HepG2 (cell line): ENCODE data around the gene ZNF213. TPM values are rescaled to one million over a fixed set of nuclear protein-coding genes. Genes with fewer than 3 reads are reported as not detected.

Source experiments
- ARID2 ChIP-seq: sonication (generic); formaldehyde crosslinking; IDR thresholded peaks from 2 replicates; pipeline ENCODE4 v1.8.1; 2022; ENCODE audit warnings: mild to moderate bottlenecking, missing genetic modification reagents, borderline replicate concordance
- BORCS8-MEF2B ChIP-seq: sonication (generic); formaldehyde crosslinking; IDR thresholded peaks from 2 replicates; pipeline ENCODE4 v1.8.0; 2022; ENCODE audit warnings: mild to moderate bottlenecking, missing genetic modification reagents
- BRCA1 ChIP-seq: sonication (generic); formaldehyde crosslinking; IDR thresholded peaks from 2 replicates; pipeline ENCODE4 v1.4.0; 2020; ENCODE audit warnings: missing genetic modification reagents
- ELF3 ChIP-seq: IDR thresholded peaks from 2 replicates; pipeline ENCODE4 v1.6.1; 2016; ENCODE audit warnings: missing genetic modification reagents, missing compliant biosample characterization
- FOXO1 ChIP-seq: sonication (generic); formaldehyde crosslinking; IDR thresholded peaks from 2 replicates; pipeline ENCODE4 v1.4.0; 2020; ENCODE audit warnings: missing genetic modification reagents
- HNRNPLL ChIP-seq: fragments of 200-400 bp; formaldehyde crosslinking; IDR thresholded peaks from 2 replicates; pipeline ENCODE4 v1.6.1; 2017; ENCODE audit warnings: mild to moderate bottlenecking, low read depth, low read length; ENCODE audit not compliant: poor library complexity, severe bottlenecking
- KDM4B ChIP-seq: sonication (generic); formaldehyde crosslinking; IDR thresholded peaks from 2 replicates; pipeline ENCODE4 v1.4.0; 2020; ENCODE audit warnings: missing genetic modification reagents
- MIXL1 ChIP-seq: IDR thresholded peaks from 2 replicates; pipeline ENCODE4 v1.6.1; 2016
- MTA1 ChIP-seq: sonication (generic); formaldehyde crosslinking; IDR thresholded peaks from 2 replicates; pipeline ENCODE4 v1.4.0; 2020; ENCODE audit warnings: missing genetic modification reagents, mild to moderate bottlenecking, borderline replicate concordance
- NFKB2 ChIP-seq: sonication (generic); formaldehyde crosslinking; IDR thresholded peaks from 2 replicates; pipeline ENCODE4 v1.4.0; 2020; ENCODE audit warnings: missing genetic modification reagents, borderline replicate concordance
- SAFB2 ChIP-seq: sonication (generic); formaldehyde crosslinking; IDR thresholded peaks from 2 replicates; pipeline ENCODE4 v1.5.1; 2020; ENCODE audit warnings: missing genetic modification reagents, low read depth, mild to moderate bottlenecking, borderline replicate concordance
- SKI ChIP-seq: fragments of 450-650 bp; IDR thresholded peaks from one replicate; pipeline ENCODE4 v1.6.1; 2018; ENCODE audit warnings: mild to moderate bottlenecking; ENCODE audit not compliant: partially characterized antibody
- SUZ12 ChIP-seq: fragments of 150-350 bp; IDR thresholded peaks from 2 replicates; pipeline ENCODE4 v1.6.1; 2014; ENCODE audit warnings: low read depth, low read length
- TRIM22 ChIP-seq: fragments of 450-650 bp; IDR thresholded peaks from 2 replicates; pipeline ENCODE4 v1.6.1; 2017
- ZBTB38 ChIP-seq: sonication (generic); formaldehyde crosslinking; IDR thresholded peaks from 2 replicates; pipeline ENCODE4 v1.5.1; 2020; ENCODE audit warnings: mild to moderate bottlenecking, missing genetic modification reagents
- ZBTB43 ChIP-seq: sonication (generic); formaldehyde crosslinking; conservative IDR thresholded peaks from 2 replicates; pipeline ENCODE4 v1.4.0; 2020; ENCODE audit warnings: missing genetic modification reagents
- ZNF282 ChIP-seq: fragments of 450-650 bp; IDR thresholded peaks from 2 replicates; pipeline ENCODE4 v1.6.1; 2018; ENCODE audit not compliant: partially characterized antibody
- ZNF362 ChIP-seq: sonication (generic); formaldehyde crosslinking; IDR thresholded peaks from 2 replicates; pipeline ENCODE4 v1.4.0; 2020; ENCODE audit warnings: missing genetic modification reagents, mild to moderate bottlenecking, borderline replicate concordance
- ZNF713 ChIP-seq: sonication (generic); formaldehyde crosslinking; IDR thresholded peaks from 2 replicates; pipeline ENCODE4 v1.4.0; 2020; ENCODE audit warnings: mild to moderate bottlenecking, missing genetic modification reagents
- ZNF773 ChIP-seq: sonication (generic); formaldehyde crosslinking; IDR thresholded peaks from 2 replicates; pipeline ENCODE4 v1.4.0; 2020; ENCODE audit warnings: missing genetic modification reagents, borderline replicate concordance
- ZNF784 ChIP-seq: sonication (generic); formaldehyde crosslinking; IDR thresholded peaks from 2 replicates; pipeline ENCODE4 v1.5.1; 2020; ENCODE audit warnings: missing genetic modification reagents, mild to moderate bottlenecking, borderline replicate concordance
- ZNF83 ChIP-seq: sonication (generic); formaldehyde crosslinking; IDR thresholded peaks from 2 replicates; pipeline ENCODE4 v1.4.0; 2020; ENCODE audit warnings: missing genetic modification reagents, mild to moderate bottlenecking, borderline replicate concordance
- ZNF841 ChIP-seq: sonication (generic); formaldehyde crosslinking; IDR thresholded peaks from 2 replicates; pipeline ENCODE4 v1.8.1; 2023; ENCODE audit warnings: missing genetic modification reagents, borderline replicate concordance
- ZNF878 ChIP-seq: sonication (generic); formaldehyde crosslinking; IDR thresholded peaks from 2 replicates; pipeline ENCODE4 v1.8.1; 2023; ENCODE audit warnings: mild to moderate bottlenecking, missing genetic modification reagents, moderate library complexity
- polyA plus RNA-seq, 8 experiments: library from polyadenylated mRNA; depleted of rRNA in 3 of 8; stranded (reverse) in 7 of 8; unstranded in 1 of 8; fragments of >200 nt; fragmentation: Illumina TruSeq in 4 of 8; extraction: Trizol in 4 of 8; gene quantifications; 2 replicates each; pipeline versions ENCODE4 v1.2.1 to v1.2.3, GENCODE V29; 2011 to 2016; ENCODE audit warnings: low read depth in 4 of 8, missing spikeins in 1 of 8, mixed read lengths in 1 of 8; ENCODE audit not compliant: insufficient read depth in 1 of 8
- total RNA-seq, 5 experiments: library from RNA; depleted of rRNA; stranded (reverse); fragments of >200 nt; fragmentation: Illumina TruSeq; extraction: Trizol; gene quantifications; 2 replicates each; pipeline ENCODE4 v1.2.3, GENCODE V29; 2016; ENCODE audit warnings: low read depth in 1 of 5
- TF ChIP-seq, protein P1 (sequence below): sonication (generic); formaldehyde crosslinking; IDR thresholded peaks from 2 replicates; pipeline ENCODE4 v1.5.0; 2020; ENCODE audit warnings: missing genetic modification reagents

Gene ZNF213
- total and polyA plus RNA-seq, 2 of the 13 experiments (the other 11 are each of a cell fraction or from before 2014, with no cell fraction given), result 0.59 to 0.97 TPM

- no peak; the same call in 1 of the 2 replicates for TF ChIP-seq MTA1 (CRISPR knock-in tag)
- no peak for TF ChIP-seq ARID2 (CRISPR knock-in tag)
- peak; percentile 20; the same call in 1 of the 2 replicates for TF ChIP-seq ZNF362
- no peak; the same call in 1 of the 2 replicates for TF ChIP-seq FOXO1 (CRISPR knock-in tag)
- TF ChIP-seq BRCA1 (CRISPR knock-in tag), result no peak
- TF ChIP-seq ZNF282, result no peak
- no peak for TF ChIP-seq SKI
- no peak for TF ChIP-seq ZNF713 (CRISPR knock-in tag)
- no peak for TF ChIP-seq SUZ12
- TF ChIP-seq MIXL1 (CRISPR knock-in tag), result no peak
- TF ChIP-seq NFKB2 (CRISPR knock-in tag), result peak; percentile 86; the same call in 1 of the 2 replicates
- TF ChIP-seq BORCS8-MEF2B (CRISPR knock-in tag), result no peak
- TF ChIP-seq, protein P1, sequence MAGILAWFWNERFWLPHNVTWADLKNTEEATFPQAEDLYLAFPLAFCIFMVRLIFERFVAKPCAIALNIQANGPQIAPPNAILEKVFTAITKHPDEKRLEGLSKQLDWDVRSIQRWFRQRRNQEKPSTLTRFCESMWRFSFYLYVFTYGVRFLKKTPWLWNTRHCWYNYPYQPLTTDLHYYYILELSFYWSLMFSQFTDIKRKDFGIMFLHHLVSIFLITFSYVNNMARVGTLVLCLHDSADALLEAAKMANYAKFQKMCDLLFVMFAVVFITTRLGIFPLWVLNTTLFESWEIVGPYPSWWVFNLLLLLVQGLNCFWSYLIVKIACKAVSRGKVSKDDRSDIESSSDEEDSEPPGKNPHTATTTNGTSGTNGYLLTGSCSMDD (CRISPR knock-in tag), result no peak
- TF ChIP-seq SAFB2 (CRISPR knock-in tag), result no peak; the same call in none of the 2 replicates
- TF ChIP-seq ZBTB43, result no peak
- no peak for TF ChIP-seq ZNF841 (CRISPR knock-in tag)
- TF ChIP-seq ELF3 (CRISPR knock-in tag), result no peak
- TF ChIP-seq KDM4B (CRISPR knock-in tag), result no peak; the same call in 1 of the 2 replicates
- 0 out of 2 replicates have a peak, but pooled peaks have one; percentile 35 for TF ChIP-seq ZNF878 (CRISPR knock-in tag)
- TF ChIP-seq ZBTB38, result peak; percentile 53; the same call in 1 of the 2 replicates
- no peak for TF ChIP-seq ZNF784 (CRISPR knock-in tag)
- no peak for TF ChIP-seq ZNF773 (CRISPR knock-in tag)
- 0 out of 2 replicates have a peak, but pooled peaks have one; percentile 41 for TF ChIP-seq ZNF83 (CRISPR knock-in tag)
- TF ChIP-seq TRIM22, result no peak
- peak; percentile 91 for TF ChIP-seq HNRNPLL
These were observed 10.6 kb upstream of the ZNF213 start (continued) for GRCh38 chr16:3123986-3124886.
